Neural progenitor cell (in vitro differentiated cells): ENCODE results near the gene DMRTA1. TPM values are rescaled to one million over a fixed set of nuclear protein-coding genes. Genes with fewer than 3 reads are reported as not detected.

ENCODE experiments used
- DNase-seq: peaks from one replicate; pipeline ENCODE4 v3.0.0-alpha.2; 2016; ENCODE audit warnings: low spot score
- H2AFZ ChIP-seq: fragments of 200-600 bp; sonication (generic); replicated peaks from 2 replicates; pipeline ENCODE4 v1.6.1; 2016; ENCODE audit warnings: antibody characterized with exemption
- H3F3A ChIP-seq: fragments of 200-600 bp; sonication (generic); 2 replicates; pipeline ENCODE4 v1.6.1; 2016; ENCODE audit warnings: antibody characterized with exemption, low read depth
- H3K27ac ChIP-seq: fragments of 200-600 bp; sonication (generic); 2 replicates; pipeline ENCODE4 v1.5.1; 2016; ENCODE audit warnings: mild to moderate bottlenecking
- H3K27me3 ChIP-seq: fragments of 200-600 bp; sonication (generic); 2 replicates; pipeline ENCODE4 v1.6.1; 2016; ENCODE audit warnings: mild to moderate bottlenecking, moderate library complexity
- H3K36me3 ChIP-seq: fragments of 200-600 bp; sonication (generic); 2 replicates; pipeline ENCODE4 v1.5.1; 2016
- H3K4me1 ChIP-seq: fragments of 200-600 bp; sonication (generic); 2 replicates; pipeline ENCODE4 v1.6.1; 2016; ENCODE audit warnings: mixed run types
- H3K4me2 ChIP-seq: fragments of 200-600 bp; sonication (generic); 2 replicates; pipeline ENCODE4 v1.6.1; 2016
- H3K4me3 ChIP-seq: fragments of 200-600 bp; sonication (generic); 2 replicates; pipeline ENCODE4 v1.5.1; 2016
- H3K79me2 ChIP-seq: fragments of 200-600 bp; sonication (generic); 2 replicates; pipeline ENCODE4 v1.6.1; 2016; ENCODE audit warnings: low read depth
- H3K9ac ChIP-seq: fragments of 200-600 bp; sonication (generic); 2 replicates; pipeline ENCODE4 v1.6.1; 2016
- H3K9me3 ChIP-seq: fragments of 200-600 bp; sonication (generic); 2 replicates; pipeline ENCODE4 v1.5.1; 2016; ENCODE audit warnings: low read depth
- H4K20me1 ChIP-seq: fragments of 200-600 bp; sonication (generic); 2 replicates; pipeline ENCODE4 v1.6.1; 2016; ENCODE audit warnings: low read depth
- H3K27ac Mint-ChIP-seq: 3 replicates; pipeline ENCODE4 v1.8.0; 2021; ENCODE audit warnings: mixed read lengths
- H3K27me3 Mint-ChIP-seq: 2 replicates; pipeline ENCODE4 v1.8.0; 2022; ENCODE audit warnings: low read depth, mild to moderate bottlenecking, inconsistent platforms, moderate library complexity, mixed read lengths; ENCODE audit not compliant: insufficient read depth
- H3K36me3 Mint-ChIP-seq: 3 replicates; pipeline ENCODE4 v1.8.0; 2021; ENCODE audit warnings: mixed read lengths
- H3K4me1 Mint-ChIP-seq: 3 replicates; pipeline ENCODE4 v1.8.0; 2021; ENCODE audit warnings: mixed read lengths
- H3K4me3 Mint-ChIP-seq: 3 replicates; pipeline ENCODE4 v1.8.0; 2021; ENCODE audit warnings: mild to moderate bottlenecking, moderate library complexity, mixed read lengths
- H3K9me3 Mint-ChIP-seq: 3 replicates; pipeline ENCODE4 v1.8.0; 2020; ENCODE audit warnings: mixed read lengths
- CTCF ChIP-seq: fragments of 200-600 bp; sonication (generic); IDR thresholded peaks from 2 replicates; pipeline ENCODE4 v1.5.1; 2017; ENCODE audit warnings: antibody characterized with exemption, mild to moderate bottlenecking
- EZH2 ChIP-seq: fragments of 200-600 bp; sonication (generic); IDR thresholded peaks from 2 replicates; pipeline ENCODE4 v1.6.1; 2017; ENCODE audit warnings: antibody characterized with exemption, mild to moderate bottlenecking, moderate library complexity
- EZH2phosphoT487 ChIP-seq: fragments of 200-600 bp; sonication (generic); IDR thresholded peaks from 2 replicates; pipeline ENCODE4 v1.6.1; 2017; ENCODE audit warnings: antibody characterized with exemption
- total RNA-seq: library from RNA; depleted of rRNA; stranded (reverse); fragments of >200 nt; gene quantifications from 2 replicates; pipeline ENCODE4 v1.2.3, GENCODE V29; 2015; ENCODE audit warnings: low replicate concordance

DMRTA1 gene
- total RNA-seq, 1 donor from 2014 or later = 21.3 TPM

DNA sequence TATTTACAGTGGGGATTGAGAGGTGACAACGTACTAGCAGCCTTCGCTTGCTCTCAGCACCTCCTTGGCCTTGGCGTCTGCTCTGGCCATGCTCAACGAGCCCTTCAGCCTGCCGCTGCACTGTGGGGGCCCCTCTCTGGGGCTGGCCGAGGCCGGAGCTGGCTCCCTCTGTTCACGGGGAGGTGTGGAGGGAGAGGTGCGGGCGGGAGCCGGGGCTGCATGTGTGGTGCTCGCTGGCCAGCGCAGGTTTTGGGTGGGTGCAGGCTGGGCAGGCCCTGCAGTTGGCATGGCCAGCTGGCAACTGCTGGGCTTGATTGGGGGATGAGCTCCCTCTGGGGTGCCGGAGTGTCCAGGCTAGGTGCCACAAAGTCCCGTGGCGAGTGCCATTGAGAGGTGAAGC lies 5.8 kb upstream of the DMRTA1 start:
- H3K27me3 Mint-ChIP-seq = peaks cover 2% of the 10 kb centered on the region
- no peak overlapping the region for H3K27ac Mint-ChIP-seq
- H3K4me1 Mint-ChIP-seq = peaks cover 3% of the 10 kb centered on the region
- no peaks in the 10 kb centered on the region for H3K79me2 ChIP-seq
- no peak for DNase-seq
- H3K4me1 ChIP-seq = no peaks in the 10 kb centered on the region
- peaks cover 25% of the 10 kb centered on the region for H3K9me3 Mint-ChIP-seq
- no peaks in the 10 kb centered on the region for H4K20me1 ChIP-seq
- peaks cover 3% of the 10 kb centered on the region for H3K36me3 Mint-ChIP-seq
- no peak overlapping the region for H3K4me3 ChIP-seq
- H3K27me3 ChIP-seq = peaks cover 12% of the 10 kb centered on the region
- no peak overlapping the region for H3K9ac ChIP-seq
- no peak overlapping the region for H3K4me2 ChIP-seq
- no peaks in the 10 kb centered on the region for H3K36me3 ChIP-seq
- no peaks in the 10 kb centered on the region for H3F3A ChIP-seq
- H3K9me3 ChIP-seq = no peaks in the 10 kb centered on the region
- no peak overlapping the region for H3K27ac ChIP-seq
- no peak overlapping the region for H2AFZ ChIP-seq
- H3K4me3 Mint-ChIP-seq = no peak overlapping the region
- TF ChIP-seq EZH2phosphoT487 (no peak), CTCF (no peak), EZH2 (no peak)

GRCh38 chr9:22446950-22447617 lies 460 bp downstream of the DMRTA1 start:
- DNase-seq = peak; percentile 82
- Histone ChIP-seq H2AFZ (peak overlapping the region; percentile 60), H3K9me3 (no peaks in the 10 kb centered on the region), H3K4me1 (peaks cover 29% of the 10 kb centered on the region), H3K4me3 (peak overlapping the region; percentile 67), H3K27me3 (peaks cover 36% of the 10 kb centered on the region), H3K4me2 (peak overlapping the region; percentile 83), H3K36me3 (no peaks in the 10 kb centered on the region), H3F3A (peaks cover 27% of the 10 kb centered on the region), H3K27ac (no peak overlapping the region), H4K20me1 (no peaks in the 10 kb centered on the region), H3K9ac (no peak overlapping the region), H3K79me2 (peaks cover 28% of the 10 kb centered on the region)
- H3K4me3 Mint-ChIP-seq = peak overlapping the region; percentile 90
- H3K36me3 Mint-ChIP-seq = peaks cover 11% of the 10 kb centered on the region
- H3K4me1 Mint-ChIP-seq = peaks cover 7% of the 10 kb centered on the region
- H3K27me3 Mint-ChIP-seq = peaks cover 2% of the 10 kb centered on the region
- no peak for TF ChIP-seq EZH2phosphoT487
- TF ChIP-seq CTCF = peak; percentile 46
- peak; percentile 75 for TF ChIP-seq EZH2
- H3K27ac Mint-ChIP-seq = no peak overlapping the region
- H3K9me3 Mint-ChIP-seq = peaks cover 10% of the 10 kb centered on the region

GRCh38 chr9:22447618-22448305 lies 1.1 kb downstream of the DMRTA1 start:
- Histone ChIP-seq H3K4me1 (peaks cover 29% of the 10 kb centered on the region), H3K9me3 (no peaks in the 10 kb centered on the region), H3K36me3 (peaks cover under 1% of the 10 kb centered on the region), H3K4me3 (peak overlapping the region; percentile 67), H3K79me2 (peaks cover 30% of the 10 kb centered on the region), H3K9ac (no peak overlapping the region), H3F3A (peaks cover 27% of the 10 kb centered on the region), H3K4me2 (peak overlapping the region; percentile 83), H3K27me3 (peaks cover 36% of the 10 kb centered on the region), H2AFZ (peak overlapping the region; percentile 60), H3K27ac (no peak overlapping the region), H4K20me1 (no peaks in the 10 kb centered on the region)
- TF ChIP-seq CTCF (peak; percentile 3), EZH2phosphoT487 (no peak)
- H3K27ac Mint-ChIP-seq = peak overlapping the region; percentile 92
- peaks cover 7% of the 10 kb centered on the region for H3K9me3 Mint-ChIP-seq
- peak; percentile 3 for DNase-seq
- H3K36me3 Mint-ChIP-seq = peaks cover 14% of the 10 kb centered on the region
- H3K4me3 Mint-ChIP-seq = peak overlapping the region; percentile 90
- peaks cover 2% of the 10 kb centered on the region for H3K27me3 Mint-ChIP-seq
- peaks cover 10% of the 10 kb centered on the region for H3K4me1 Mint-ChIP-seq
